Measurements from ENCODE around the gene RNF217.

GRCh38 chr6:125117818-125118217 is 155.6 kb downstream of the RNF217 start:
- TF ChIP-seq CTCF (IDR thresholded peaks at IDR 0.05), result no peak
- no peak for TF ChIP-seq POLR2A (IDR thresholded peaks at IDR 0.05)
- TF ChIP-seq POLR2AphosphoS5 (IDR thresholded peaks at IDR 0.05), result no peak

Measured in transverse colon (tissue), 4 donors.